ENCODE measurements around the gene RASA3.

RASA3 gene

DNA sequence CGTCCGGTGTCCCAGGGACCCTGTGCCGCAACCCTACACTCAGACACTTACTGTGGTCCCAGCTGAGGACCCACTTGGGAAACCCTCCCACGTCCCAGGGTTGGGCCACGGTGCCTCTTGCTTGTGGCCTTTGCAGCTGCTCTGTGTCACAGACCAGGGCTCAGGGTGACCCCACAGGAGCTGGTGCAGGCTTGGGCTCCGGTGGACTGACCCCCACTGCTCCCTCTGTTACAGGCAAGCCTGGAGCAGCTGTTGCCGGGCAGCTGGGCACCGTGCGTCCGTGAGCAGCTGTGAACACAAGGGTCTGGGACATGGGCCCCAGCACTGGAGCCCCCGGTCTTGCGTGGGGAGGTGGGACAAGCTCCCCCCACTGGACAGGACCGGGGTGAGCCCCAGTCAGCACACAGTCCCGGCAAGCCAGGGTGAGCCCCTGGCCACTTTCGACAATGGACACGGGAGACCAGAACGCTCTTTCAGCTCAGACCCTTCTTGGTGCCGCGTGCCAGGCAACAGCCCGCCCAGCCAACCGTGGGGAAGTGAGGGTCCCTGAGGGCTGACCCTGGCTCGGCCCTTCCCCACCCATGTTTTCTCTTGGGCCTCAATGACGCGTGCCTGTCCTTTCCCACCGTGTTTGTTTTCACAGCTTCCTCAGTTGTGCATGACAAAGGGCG lies 92.8 kb downstream of the RASA3 start:
- no peaks in the 10 kb centered on the region; the same call in 1 of the 2 replicates for H3F3A ChIP-seq (ENCODE audit: low read depth)
- H3K27me3 ChIP-seq (ENCODE audit: insufficient read depth, low read length, poor library complexity, severe bottlenecking), result no peaks in the 10 kb centered on the region
- no peaks in the 10 kb centered on the region for H3K9me2 ChIP-seq (replicated peaks; ENCODE audit: low read depth, low read length)
- TF ChIP-seq, protein P1, sequence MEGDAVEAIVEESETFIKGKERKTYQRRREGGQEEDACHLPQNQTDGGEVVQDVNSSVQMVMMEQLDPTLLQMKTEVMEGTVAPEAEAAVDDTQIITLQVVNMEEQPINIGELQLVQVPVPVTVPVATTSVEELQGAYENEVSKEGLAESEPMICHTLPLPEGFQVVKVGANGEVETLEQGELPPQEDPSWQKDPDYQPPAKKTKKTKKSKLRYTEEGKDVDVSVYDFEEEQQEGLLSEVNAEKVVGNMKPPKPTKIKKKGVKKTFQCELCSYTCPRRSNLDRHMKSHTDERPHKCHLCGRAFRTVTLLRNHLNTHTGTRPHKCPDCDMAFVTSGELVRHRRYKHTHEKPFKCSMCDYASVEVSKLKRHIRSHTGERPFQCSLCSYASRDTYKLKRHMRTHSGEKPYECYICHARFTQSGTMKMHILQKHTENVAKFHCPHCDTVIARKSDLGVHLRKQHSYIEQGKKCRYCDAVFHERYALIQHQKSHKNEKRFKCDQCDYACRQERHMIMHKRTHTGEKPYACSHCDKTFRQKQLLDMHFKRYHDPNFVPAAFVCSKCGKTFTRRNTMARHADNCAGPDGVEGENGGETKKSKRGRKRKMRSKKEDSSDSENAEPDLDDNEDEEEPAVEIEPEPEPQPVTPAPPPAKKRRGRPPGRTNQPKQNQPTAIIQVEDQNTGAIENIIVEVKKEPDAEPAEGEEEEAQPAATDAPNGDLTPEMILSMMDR (conservative IDR thresholded peaks at IDR 0.05; ENCODE audit: low read length), result no peak
- TF ChIP-seq EZH2phosphoT487 (IDR thresholded peaks at IDR 0.05; ENCODE audit: borderline replicate concordance), result no peak
- peaks cover 24% of the 10 kb centered on the region; the same call in 1 of the 2 replicates for H3K79me2 ChIP-seq (ENCODE audit: insufficient read depth, low read length)
- H2AFZ ChIP-seq (ENCODE audit: low read length), result no peak overlapping the region
- no peaks in the 10 kb centered on the region for H4K20me1 ChIP-seq (ENCODE audit: insufficient read depth, low read length, poor library complexity, severe bottlenecking)
- no peak overlapping the region for H3K4me3 ChIP-seq (ENCODE audit: low read length, poor library complexity, severe bottlenecking)
- no peaks in the 10 kb centered on the region for H3K9me3 ChIP-seq (ENCODE audit: insufficient read depth, low read depth, low read length)
- H3K9ac ChIP-seq (ENCODE audit: low read depth, low read length, poor library complexity, severe bottlenecking), result no peak overlapping the region
- peaks cover 2% of the 10 kb centered on the region for H3K4me1 ChIP-seq (ENCODE audit: insufficient read depth, low read length, poor library complexity, severe bottlenecking)
- peaks cover 16% of the 10 kb centered on the region; the same call in 1 of the 2 replicates for H3K36me3 ChIP-seq (ENCODE audit: insufficient read depth, low read length)
- no peak overlapping the region for H3K4me2 ChIP-seq (ENCODE audit: low read depth, low read length, poor library complexity, severe bottlenecking)

DNA sequence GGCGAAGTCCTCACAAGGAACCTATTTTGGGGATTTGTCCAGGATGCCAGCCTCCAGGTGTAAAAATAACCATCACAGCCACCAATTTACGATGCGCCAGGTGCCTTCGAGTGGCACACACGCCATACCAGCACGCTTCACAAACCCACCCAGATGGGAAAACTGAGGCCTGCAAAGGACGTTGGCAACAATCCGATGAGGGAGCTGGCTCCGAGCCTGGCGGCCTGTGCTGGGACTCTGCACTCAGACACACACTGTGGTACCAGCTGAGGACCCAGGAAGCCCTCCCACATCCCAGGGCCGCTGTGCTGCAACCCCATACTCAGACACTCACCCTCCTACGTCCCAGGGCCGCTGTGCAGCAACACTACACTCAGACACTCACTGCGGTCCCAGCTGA lies 93.5 kb downstream of the RASA3 start:
- Histone ChIP-seq H3F3A (ENCODE audit: low read depth) (no peaks in the 10 kb centered on the region), H3K36me3 (ENCODE audit: insufficient read depth, low read length) (peaks cover 19% of the 10 kb centered on the region; the same call in 1 of the 2 replicates)
- TF ChIP-seq, protein P1 (conservative IDR thresholded peaks at IDR 0.05; ENCODE audit: low read length), result no peak
- no peak for TF ChIP-seq EZH2phosphoT487 (IDR thresholded peaks at IDR 0.05; ENCODE audit: borderline replicate concordance)

DNA sequence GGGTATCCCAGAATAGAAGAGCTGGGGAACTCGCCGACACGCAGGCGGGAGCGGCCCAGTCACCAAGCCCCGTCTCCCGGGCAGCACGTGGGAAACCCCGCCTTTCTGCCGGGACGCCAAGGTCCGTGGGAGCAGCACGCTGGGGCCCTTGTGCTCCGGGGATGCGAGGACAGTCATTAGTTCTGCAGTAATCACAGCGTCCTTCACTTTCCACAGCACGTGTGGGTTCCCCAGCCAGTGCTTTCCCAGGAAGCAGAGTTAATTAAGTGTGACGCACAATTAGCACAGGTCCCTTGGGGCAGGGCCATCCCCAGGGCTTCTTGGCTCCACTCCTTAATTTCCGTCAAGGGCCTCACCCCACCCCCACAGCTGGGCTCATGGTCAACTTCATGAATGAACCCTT lies 94.2 kb downstream of the RASA3 start:
- Histone ChIP-seq H3K4me1 (ENCODE audit: insufficient read depth, low read length, poor library complexity, severe bottlenecking) (no peaks in the 10 kb centered on the region), H3K9ac (ENCODE audit: low read depth, low read length, poor library complexity, severe bottlenecking) (no peak overlapping the region), H2AFZ (ENCODE audit: low read length) (no peak overlapping the region), H3K4me2 (ENCODE audit: low read depth, low read length, poor library complexity, severe bottlenecking) (no peak overlapping the region), H3K36me3 (ENCODE audit: insufficient read depth, low read length) (peaks cover 19% of the 10 kb centered on the region; the same call in 1 of the 2 replicates), H3K9me2 (replicated peaks; ENCODE audit: low read depth, low read length) (no peaks in the 10 kb centered on the region), H4K20me1 (ENCODE audit: insufficient read depth, low read length, poor library complexity, severe bottlenecking) (peaks cover 5% of the 10 kb centered on the region), H3K27me3 (ENCODE audit: insufficient read depth, low read length, poor library complexity, severe bottlenecking) (no peaks in the 10 kb centered on the region), H3K79me2 (ENCODE audit: insufficient read depth, low read length) (peaks cover 29% of the 10 kb centered on the region; the same call in 1 of the 2 replicates), H3K9me3 (ENCODE audit: insufficient read depth, low read depth, low read length) (no peaks in the 10 kb centered on the region), H3K4me3 (ENCODE audit: low read length, poor library complexity, severe bottlenecking) (no peak overlapping the region), H3F3A (ENCODE audit: low read depth) (no peaks in the 10 kb centered on the region)
- TF ChIP-seq, protein P1 (conservative IDR thresholded peaks at IDR 0.05; ENCODE audit: low read length), result no peak
- no peak for TF ChIP-seq EZH2phosphoT487 (IDR thresholded peaks at IDR 0.05; ENCODE audit: borderline replicate concordance)

More for the DNA sequence above, 93.5 kb downstream of the RASA3 start:
- Histone ChIP-seq H3K27me3 (ENCODE audit: insufficient read depth, low read length, poor library complexity, severe bottlenecking) (no peaks in the 10 kb centered on the region), H3K9me3 (ENCODE audit: insufficient read depth, low read depth, low read length) (no peaks in the 10 kb centered on the region), H3K9ac (ENCODE audit: low read depth, low read length, poor library complexity, severe bottlenecking) (no peak overlapping the region), H3K4me1 (ENCODE audit: insufficient read depth, low read length, poor library complexity, severe bottlenecking) (no peaks in the 10 kb centered on the region), H3K9me2 (replicated peaks; ENCODE audit: low read depth, low read length) (no peaks in the 10 kb centered on the region), H2AFZ (ENCODE audit: low read length) (no peak overlapping the region), H3K4me3 (ENCODE audit: low read length, poor library complexity, severe bottlenecking) (no peak overlapping the region), H4K20me1 (ENCODE audit: insufficient read depth, low read length, poor library complexity, severe bottlenecking) (no peaks in the 10 kb centered on the region), H3K4me2 (ENCODE audit: low read depth, low read length, poor library complexity, severe bottlenecking) (no peak overlapping the region), H3K79me2 (ENCODE audit: insufficient read depth, low read length) (peaks cover 24% of the 10 kb centered on the region; the same call in 1 of the 2 replicates)
